Measurements from ENCODE around the gene FDXACB1. TPM values are rescaled to one million over a fixed set of nuclear protein-coding genes. Genes with fewer than 3 reads are reported as not detected.
A peak's percentile ranks its signal among the peaks of the same experiment; 100 is the strongest.
"Not testable (repeated sequence)": the region's sequence is repeated elsewhere in the genome, so short reads cannot be mapped to it uniquely, and the experiment has no call there.

FDXACB1 gene
- total RNA-seq, 2 experiments from 2014 or later, result 3.4 to 3.8 TPM

DNA sequence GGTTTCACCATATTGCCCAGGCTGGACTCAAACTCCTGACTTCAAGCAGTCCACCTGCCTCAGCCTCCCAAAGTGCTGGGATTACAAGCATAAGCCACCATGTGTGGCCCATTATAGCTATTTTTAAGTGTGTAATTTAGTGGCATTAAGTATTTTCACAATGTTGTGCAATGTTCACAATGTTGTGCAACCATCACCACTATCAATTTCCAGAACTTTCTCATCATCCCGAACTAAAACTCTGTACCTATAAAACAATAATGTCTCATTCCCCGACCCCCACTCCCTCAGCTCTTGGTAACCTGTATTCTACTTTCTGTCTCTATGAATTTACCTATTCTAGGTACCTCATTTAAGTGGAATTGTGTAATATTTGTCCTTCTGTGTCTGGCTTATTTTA lies 7.9 kb upstream of the FDXACB1 start:
- Mint-ChIP-seq H3K27ac (no peak overlapping the region), H3K9me3 (no peaks in the 10 kb centered on the region), H3K4me3 (no peak overlapping the region), H3K4me1 (ENCODE audit: low read depth) (peaks cover 8% of the 10 kb centered on the region), H3K36me3 (ENCODE audit: low read depth) (peaks cover 8% of the 10 kb centered on the region), H3K27me3 (ENCODE audit: low read depth) (no peaks in the 10 kb centered on the region)
- CTCF ChIA-PET, result interaction anchor here (1.0 to 1.1 kb wide), 2 partner anchors 16 to 95 kb away, joined by 4 read pairs; no protein-coding TSS in a partner anchor
- intact Hi-C loops (cut with micrococcal nuclease), result no loop called here
- DNase-seq, result no peak

DNA sequence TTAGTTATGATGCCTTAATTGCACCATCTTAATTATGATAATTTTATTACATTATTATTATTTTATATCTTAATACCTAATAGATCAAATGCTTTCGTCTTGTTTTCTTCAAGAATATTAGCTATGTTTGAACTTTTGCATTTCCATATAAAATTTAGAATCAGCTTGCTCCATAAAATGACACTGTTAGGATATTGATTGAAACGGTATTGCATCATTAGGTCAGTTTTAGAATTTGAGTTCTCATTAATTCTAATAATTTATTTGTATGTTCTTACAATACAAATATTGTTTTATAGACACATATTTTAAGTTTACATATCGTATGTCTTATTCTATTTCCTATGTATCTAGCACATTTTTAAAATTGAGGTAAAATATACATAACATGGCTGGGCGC lies 7.1 kb upstream of the FDXACB1 start:
- CTCF ChIA-PET, result interaction anchor here (1.1 to 1.3 kb wide), 2 partner anchors 14 to 96 kb away, joined by 3 to 4 read pairs; no protein-coding TSS in a partner anchor
- no peak overlapping the region for H3K27ac Mint-ChIP-seq
- H3K4me1 Mint-ChIP-seq (ENCODE audit: low read depth), result peaks cover 15% of the 10 kb centered on the region
- H3K9me3 Mint-ChIP-seq, result no peaks in the 10 kb centered on the region
- H3K36me3 Mint-ChIP-seq (ENCODE audit: low read depth), result peaks cover 8% of the 10 kb centered on the region
- no peak overlapping the region for H3K4me3 Mint-ChIP-seq
- intact Hi-C loops (cut with micrococcal nuclease), result no loop called here
- no peak for DNase-seq
- H3K27me3 Mint-ChIP-seq (ENCODE audit: low read depth), result no peaks in the 10 kb centered on the region

DNA sequence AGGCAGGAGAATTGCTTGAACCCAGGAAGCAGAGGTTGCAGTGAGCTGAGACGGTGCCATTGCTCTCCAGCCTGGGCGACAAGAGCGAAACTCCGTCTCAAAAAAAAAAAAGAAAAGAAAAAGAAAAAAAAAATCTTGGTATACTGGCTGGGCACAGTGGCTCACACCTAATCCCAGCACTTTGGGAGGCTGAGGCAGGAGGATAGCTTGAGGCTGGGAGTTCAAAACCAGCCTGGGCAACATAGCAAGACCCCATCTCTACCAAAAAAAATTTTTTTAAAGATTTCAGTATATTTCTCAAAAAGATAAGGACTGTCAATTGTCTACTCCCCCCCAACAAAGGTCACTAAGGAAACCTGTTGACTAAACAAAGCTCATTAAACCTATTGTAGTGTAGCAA lies 6.1 kb upstream of the FDXACB1 start:
- H3K9me3 Mint-ChIP-seq; DNase-seq; H3K27ac Mint-ChIP-seq; H3K36me3 Mint-ChIP-seq (ENCODE audit: low read depth); H3K4me3 Mint-ChIP-seq; intact Hi-C loops (cut with micrococcal nuclease); H3K27me3 Mint-ChIP-seq (ENCODE audit: low read depth): not testable (repeated sequence)
- CTCF ChIA-PET, result interaction anchor here (1.3 kb wide), 1 partner anchor 13 kb away, joined by 3 read pairs; no protein-coding TSS in a partner anchor
- peaks cover 24% of the 10 kb centered on the region for H3K4me1 Mint-ChIP-seq (ENCODE audit: low read depth)

DNA sequence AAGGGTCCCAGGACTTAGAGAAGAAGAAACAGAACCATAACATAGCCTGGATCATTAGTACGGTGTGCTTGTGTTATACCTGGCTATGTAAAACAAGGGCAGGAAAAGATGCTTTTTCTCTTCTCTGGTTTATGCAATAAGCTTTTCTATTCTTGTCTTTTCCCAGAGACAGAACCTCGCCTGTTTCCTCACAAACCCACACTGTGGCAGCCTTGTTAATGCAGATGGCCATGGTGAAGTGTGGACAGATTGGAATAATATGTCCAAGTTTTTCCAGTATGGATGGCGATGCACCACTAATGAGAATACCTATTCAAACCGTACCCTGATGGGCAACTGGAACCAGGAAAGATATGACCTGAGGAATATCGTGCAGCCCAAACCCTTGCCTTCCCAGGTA lies 3.2 kb upstream of the FDXACB1 start:
- Mint-ChIP-seq H3K27ac (no peak overlapping the region), H3K36me3 (ENCODE audit: low read depth) (peaks cover 12% of the 10 kb centered on the region), H3K27me3 (ENCODE audit: low read depth) (no peaks in the 10 kb centered on the region), H3K4me1 (ENCODE audit: low read depth) (peaks cover 35% of the 10 kb centered on the region), H3K4me3 (no peak overlapping the region), H3K9me3 (no peaks in the 10 kb centered on the region)
- CTCF ChIA-PET, result interaction anchor here (1.0 to 3.2 kb wide), 5 partner anchors 11 to 100 kb away, joined by 3 to 13 read pairs (median 6); partner anchors contain the start of gene ALG9
- DNase-seq, result no peak
- intact Hi-C loops (cut with micrococcal nuclease), result no loop called here

DNA sequence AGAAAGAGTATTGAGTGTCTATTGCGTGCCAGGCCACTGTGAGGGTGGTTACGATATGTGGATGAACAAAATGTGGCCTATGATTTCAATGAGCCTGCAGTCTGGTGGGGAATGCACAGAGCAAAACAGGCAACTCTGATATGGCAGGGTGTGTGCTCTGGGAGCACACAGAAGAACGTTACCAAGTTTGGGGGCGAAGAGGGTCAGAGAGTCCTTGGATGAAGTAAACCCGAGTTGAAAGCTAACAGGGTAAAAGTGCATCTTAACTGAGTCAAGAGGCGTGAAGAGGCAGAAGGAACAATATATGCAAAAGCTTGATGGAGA lies 634 bp upstream of the FDXACB1 start:
- CTCF ChIA-PET, result interaction anchor here (1.1 to 3.2 kb wide), 3 partner anchors 8 to 102 kb away, joined by 3 to 12 read pairs (median 4); partner anchors contain the start of gene ALG9
- DNase-seq, result no peak
- intact Hi-C loops (cut with micrococcal nuclease), result loop anchor here (1.0 to 10.0 kb wide), 14 partner anchors 8 to 1435 kb away; partner anchors contain the start of genes ALG9, BCO2, DLAT and NKAPD1
- H3K27me3 Mint-ChIP-seq (ENCODE audit: low read depth), result no peaks in the 10 kb centered on the region
- peaks cover 39% of the 10 kb centered on the region for H3K4me1 Mint-ChIP-seq (ENCODE audit: low read depth)
- no peaks in the 10 kb centered on the region for H3K9me3 Mint-ChIP-seq
- peaks cover 16% of the 10 kb centered on the region for H3K36me3 Mint-ChIP-seq (ENCODE audit: low read depth)
- peak overlapping the region; percentile 98 for H3K4me3 Mint-ChIP-seq
- peak overlapping the region; percentile 97 for H3K27ac Mint-ChIP-seq

DNA sequence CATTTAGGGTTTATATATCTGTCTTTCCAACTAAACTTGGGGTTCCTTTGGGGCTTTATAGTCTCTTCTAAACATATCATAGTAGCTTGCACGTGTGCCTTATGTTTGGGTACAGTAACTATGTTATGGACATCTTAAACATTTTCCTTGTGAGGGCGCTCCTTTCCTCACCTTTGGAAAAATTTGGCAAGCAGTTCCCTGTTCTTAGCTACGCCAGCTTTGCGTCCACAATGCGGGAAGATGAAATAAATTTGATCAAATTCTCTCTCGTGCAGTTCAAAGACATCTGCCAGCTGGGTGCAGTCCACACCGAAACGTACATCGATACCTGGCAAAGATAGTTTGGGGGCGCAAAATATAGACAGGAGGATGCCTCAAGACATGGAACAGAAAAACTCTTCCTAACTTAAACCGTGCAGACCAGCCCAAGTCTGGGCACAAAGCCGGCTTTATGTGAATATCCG lies 548 bp downstream of the FDXACB1 start:
- Mint-ChIP-seq H3K4me3 (peak overlapping the region; percentile 98), H3K27me3 (ENCODE audit: low read depth) (no peaks in the 10 kb centered on the region), H3K4me1 (ENCODE audit: low read depth) (peaks cover 39% of the 10 kb centered on the region), H3K36me3 (ENCODE audit: low read depth) (peaks cover 13% of the 10 kb centered on the region), H3K27ac (peak overlapping the region; percentile 97), H3K9me3 (no peaks in the 10 kb centered on the region)
- intact Hi-C loops (cut with micrococcal nuclease), result loop anchor here (2.0 to 10.0 kb wide), 2 partner anchors 60 to 1436 kb away; partner anchors contain the start of gene TTC12
- CTCF ChIA-PET, result interaction anchor here (0.6 to 2.8 kb wide), 5 partner anchors 15 to 104 kb away, joined by 3 to 12 read pairs (median 5); no protein-coding TSS in a partner anchor
- no peak for DNase-seq

DNA sequence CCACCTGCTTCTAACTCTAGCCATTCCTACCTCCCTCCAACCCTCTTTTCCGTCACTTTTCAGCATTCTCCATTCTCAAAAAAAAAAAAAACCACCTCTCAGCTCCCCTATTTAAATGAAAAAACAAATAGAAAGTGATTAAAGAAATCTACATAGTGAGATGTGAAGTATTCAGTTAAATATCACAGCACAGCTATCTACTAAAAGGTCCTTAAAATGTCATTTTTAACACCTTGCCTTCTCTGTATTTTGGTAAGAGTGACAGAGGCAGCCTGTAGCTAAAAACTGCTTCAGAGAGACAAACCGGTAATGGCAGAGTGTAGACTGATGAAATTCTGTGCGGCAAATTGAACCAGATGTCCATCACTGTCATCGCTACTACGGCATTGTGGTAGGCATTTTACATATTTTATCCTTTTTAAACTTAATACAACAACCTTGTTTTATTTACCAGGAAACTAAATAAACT lies 7.2 kb downstream of the FDXACB1 start:
- DNase-seq, result no peak
- Mint-ChIP-seq H3K27me3 (ENCODE audit: low read depth) (no peaks in the 10 kb centered on the region), H3K9me3 (no peaks in the 10 kb centered on the region), H3K4me1 (ENCODE audit: low read depth) (peaks cover 21% of the 10 kb centered on the region), H3K36me3 (ENCODE audit: low read depth) (peaks cover 19% of the 10 kb centered on the region), H3K4me3 (peak overlapping the region; percentile 89), H3K27ac (peak overlapping the region; percentile 68)
- CTCF ChIA-PET, result interaction anchor here (0.6 to 1.6 kb wide), 9 partner anchors 8 to 575 kb away, joined by 3 to 6 read pairs (median 3); partner anchors contain the start of gene CFAP68
- intact Hi-C loops (cut with micrococcal nuclease), result loop anchor here (1.0 to 10.0 kb wide), 8 partner anchors 8 to 1443 kb away; partner anchors contain the start of genes CFAP68, DLAT, FDXACB1 and PTS

DNA sequence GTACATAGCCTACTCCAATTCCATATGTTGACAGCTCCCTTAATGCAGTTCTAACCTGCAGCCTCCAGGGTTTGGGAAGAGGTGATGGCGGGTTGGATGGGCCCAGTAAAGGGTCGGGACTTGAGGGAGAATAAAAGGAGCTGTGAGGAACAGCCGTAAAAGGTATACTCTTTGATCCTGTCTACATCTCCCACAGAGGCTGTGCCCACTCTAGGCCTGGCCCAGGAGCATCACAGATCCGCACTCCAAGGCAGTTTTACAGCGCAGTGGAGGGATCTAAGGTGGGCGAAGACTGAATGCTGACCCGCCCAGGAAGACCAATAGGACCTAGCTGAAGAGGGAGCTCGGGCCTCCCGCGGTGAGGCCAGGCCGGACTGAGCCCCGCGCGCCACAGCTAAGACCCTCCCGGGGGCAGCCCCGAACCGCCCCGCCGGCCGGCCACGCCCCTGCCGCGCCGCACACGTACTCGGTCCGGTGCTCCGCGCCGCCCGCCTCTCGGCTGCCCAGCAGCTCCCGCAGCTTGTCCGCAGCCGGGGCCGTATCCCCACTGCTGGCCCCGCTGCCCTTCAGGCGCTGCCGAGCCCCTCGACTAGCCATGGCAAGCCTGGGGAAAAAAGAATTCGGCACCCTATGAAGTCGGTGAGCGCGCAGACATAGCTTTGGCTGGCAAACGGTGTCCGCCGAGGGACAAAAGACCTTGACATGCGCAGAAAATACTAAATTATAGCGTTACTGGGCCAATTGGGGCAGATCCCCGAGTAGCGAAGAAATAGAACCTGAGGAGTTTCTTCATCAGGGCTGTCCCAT lies 7.9 kb downstream of the FDXACB1 start, which contains the start of gene ALG9:
TSS of gene ALG9 (minus strand) at position 696 of the 807 bp plus-strand sequence. CDS start at position 597, 99 bp downstream.
- intact Hi-C loops (cut with micrococcal nuclease), result loop anchor here (1.0 to 10.0 kb wide), 8 partner anchors 8 to 1444 kb away; partner anchors contain the start of genes CFAP68, DLAT, FDXACB1 and PTS
- peaks cover 25% of the 10 kb centered on the region for H3K36me3 Mint-ChIP-seq (ENCODE audit: low read depth)
- H3K27ac Mint-ChIP-seq, result peak within 1 kb of the TSS; percentile 83
- H3K4me3 Mint-ChIP-seq, result peak within 1 kb of the TSS; percentile 89
- CTCF ChIA-PET, result interaction anchor here (0.6 to 1.6 kb wide), 13 partner anchors 9 to 285 kb away, joined by 3 to 6 read pairs (median 3); partner anchors contain the start of gene CFAP68
- peak; percentile 93 for DNase-seq
- H3K4me1 Mint-ChIP-seq (ENCODE audit: low read depth), result peaks cover 25% of the 10 kb centered on the region
- no peaks in the 10 kb centered on the region for H3K9me3 Mint-ChIP-seq
- no peaks in the 10 kb centered on the region for H3K27me3 Mint-ChIP-seq (ENCODE audit: low read depth)

DNA sequence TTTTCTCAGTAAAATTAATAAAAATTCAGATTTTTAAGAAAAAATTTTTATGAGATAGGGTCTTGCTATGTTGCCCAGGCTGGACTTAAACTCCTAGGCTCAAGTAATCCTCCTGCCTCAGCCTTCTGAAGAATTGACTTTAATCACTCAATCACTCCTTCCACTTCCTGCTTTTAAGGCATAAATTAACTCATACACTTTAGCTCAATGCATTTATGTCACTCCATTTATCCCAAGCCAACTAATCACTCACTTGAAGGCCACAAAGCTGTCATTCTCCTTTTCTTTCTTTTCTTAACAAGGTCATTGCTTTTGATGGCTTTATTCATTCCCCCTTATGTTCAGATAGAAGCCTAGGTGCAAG lies 8.5 kb downstream of the FDXACB1 start:
- H3K36me3 Mint-ChIP-seq (ENCODE audit: low read depth), result peaks cover 25% of the 10 kb centered on the region
- peak overlapping the region; percentile 83 for H3K27ac Mint-ChIP-seq
- CTCF ChIA-PET, result interaction anchor here (0.8 to 1.6 kb wide), 8 partner anchors 9 to 111 kb away, joined by 3 to 6 read pairs (median 4); partner anchors contain the start of gene CFAP68
- no peaks in the 10 kb centered on the region for H3K27me3 Mint-ChIP-seq (ENCODE audit: low read depth)
- peaks cover 25% of the 10 kb centered on the region for H3K4me1 Mint-ChIP-seq (ENCODE audit: low read depth)
- no peak for DNase-seq
- intact Hi-C loops (cut with micrococcal nuclease), result loop anchor here (2.0 to 10.0 kb wide), 4 partner anchors 154 to 1444 kb away; partner anchors contain the start of genes DLAT, PTS and TTC12
- no peaks in the 10 kb centered on the region for H3K9me3 Mint-ChIP-seq
- peak overlapping the region; percentile 89 for H3K4me3 Mint-ChIP-seq

DNA sequence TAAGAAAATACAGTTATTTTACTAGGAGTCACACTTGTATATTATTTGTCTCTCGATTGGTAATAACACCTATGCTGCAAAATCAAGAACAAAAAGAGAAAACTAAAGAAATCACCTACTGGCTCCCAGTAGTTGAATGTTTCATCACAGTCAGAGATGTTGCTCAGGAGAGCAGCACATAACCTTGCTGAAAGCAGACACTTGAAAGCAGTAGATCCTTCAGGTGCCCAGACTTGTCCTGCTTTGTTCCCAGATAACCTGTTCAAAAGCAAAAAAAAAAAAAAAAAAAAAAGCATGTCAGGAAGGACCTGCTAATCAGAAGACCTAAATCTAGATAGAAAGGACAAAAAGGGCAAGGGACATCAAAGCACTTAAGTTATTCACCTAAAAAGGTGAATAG lies 8.9 kb downstream of the FDXACB1 start:
- Mint-ChIP-seq H3K4me3 (peak overlapping the region; percentile 30), H3K4me1 (ENCODE audit: low read depth) (peaks cover 25% of the 10 kb centered on the region), H3K36me3 (ENCODE audit: low read depth) (peaks cover 25% of the 10 kb centered on the region), H3K9me3 (no peaks in the 10 kb centered on the region), H3K27me3 (ENCODE audit: low read depth) (no peaks in the 10 kb centered on the region), H3K27ac (no peak overlapping the region)
- CTCF ChIA-PET, result interaction anchor here (0.8 to 1.3 kb wide), 7 partner anchors 12 to 112 kb away, joined by 3 to 6 read pairs (median 4); no protein-coding TSS in a partner anchor
- DNase-seq, result no peak
- intact Hi-C loops (cut with micrococcal nuclease), result loop anchor here (2.0 to 10.0 kb wide), 4 partner anchors 155 to 1445 kb away; partner anchors contain the start of genes DLAT, PTS and TTC12

DNA sequence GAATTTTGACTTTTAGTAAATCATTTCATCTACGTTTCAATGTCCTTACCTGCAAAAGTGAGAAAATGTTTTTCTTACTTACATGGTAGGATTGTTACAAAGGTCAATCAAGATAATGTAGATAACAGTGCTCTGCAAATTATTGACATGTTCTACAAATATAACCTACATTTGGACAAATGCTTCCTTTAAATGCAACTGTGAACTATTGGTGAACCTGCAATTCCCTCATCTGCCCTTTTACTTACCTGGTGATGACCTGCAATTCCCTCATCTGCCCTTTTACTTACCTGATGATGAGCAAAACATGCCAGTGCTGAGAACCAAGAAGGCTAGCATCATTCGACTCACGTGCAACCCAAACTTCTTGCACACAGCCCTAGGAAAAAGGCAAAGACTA lies 18.7 kb downstream of the FDXACB1 start:
- Mint-ChIP-seq H3K4me3 (no peak overlapping the region), H3K36me3 (ENCODE audit: low read depth) (peaks cover 25% of the 10 kb centered on the region), H3K27me3 (ENCODE audit: low read depth) (no peaks in the 10 kb centered on the region), H3K4me1 (ENCODE audit: low read depth) (no peaks in the 10 kb centered on the region), H3K27ac (no peak overlapping the region), H3K9me3 (no peaks in the 10 kb centered on the region)
- DNase-seq, result no peak
- CTCF ChIA-PET, result no interaction called here
- intact Hi-C loops (cut with micrococcal nuclease), result no loop called here

DNA sequence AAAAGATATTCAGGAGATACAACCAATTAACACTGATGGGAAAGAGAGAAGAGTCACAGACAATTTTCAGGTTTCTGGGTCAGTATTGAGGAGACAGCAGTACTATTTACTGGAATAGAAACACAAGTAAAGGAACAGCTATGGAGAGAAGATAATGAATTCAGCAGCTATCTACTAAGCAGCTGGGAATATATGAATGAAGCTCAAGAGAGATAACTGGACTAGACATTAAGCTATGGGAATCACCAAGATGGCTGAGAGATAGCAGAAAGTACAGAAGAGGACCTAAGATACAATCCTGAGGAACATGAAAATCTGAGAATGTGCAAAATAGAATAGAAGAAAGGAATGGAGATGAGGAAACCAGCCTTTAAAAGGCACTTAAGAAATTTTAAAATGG lies 23.5 kb downstream of the FDXACB1 start:
- Mint-ChIP-seq H3K36me3 (ENCODE audit: low read depth) (peaks cover 25% of the 10 kb centered on the region), H3K27ac (no peak overlapping the region), H3K9me3 (no peaks in the 10 kb centered on the region), H3K27me3 (ENCODE audit: low read depth) (no peaks in the 10 kb centered on the region), H3K4me3 (no peak overlapping the region), H3K4me1 (ENCODE audit: low read depth) (no peaks in the 10 kb centered on the region)
- no peak for DNase-seq
- intact Hi-C loops (cut with micrococcal nuclease), result no loop called here
- CTCF ChIA-PET, result no interaction called here
